ELF-1 (cell line): Measurements from ENCODE around the gene PCYT2.

Source experiments
- DNase-seq: peaks from one replicate; pipeline ENCODE4 v3.0.0-alpha.2; 2016; ENCODE audit warnings: low read depth, low spot score

PCYT2 gene

GRCh38 chr17:81858967-81859905 is 52.0 kb downstream of the PCYT2 start:
- no peak for DNase-seq

GRCh38 chr17:81858170-81858966 is 52.8 kb downstream of the PCYT2 start:
- DNase-seq, result no peak

GRCh38 chr17:81854974-81855774 is 56.0 kb downstream of the PCYT2 start:
- DNase-seq, result no peak

- no peak for DNase-seq
Measured at GRCh38 chr17:81852237-81852636, 59.0 kb downstream of the PCYT2 start.

GRCh38 chr17:81851423-81851822 is 59.8 kb downstream of the PCYT2 start:
- no peak for DNase-seq
